GM21423 (cell line): ENCODE data around the gene CTTNBP2.

Source experiments
- ATAC-seq: cut with Tn5 transposase; IDR thresholded peaks from one replicate; pipeline ENCODE4 v1.9.1; 2021; ENCODE audit warnings: mild to moderate bottlenecking, moderate library complexity; ENCODE audit not compliant: unreplicated experiment

The CTTNBP2 gene

GRCh38 chr7:117690147-117690546 is 183.1 kb downstream of the CTTNBP2 start:
- ATAC-seq, result no peak

- ATAC-seq, result no peak
Observed at GRCh38 chr7:117689406-117689805, 183.8 kb downstream of the CTTNBP2 start.

GRCh38 chr7:117688126-117688525 is 185.1 kb downstream of the CTTNBP2 start:
- no peak for ATAC-seq

GRCh38 chr7:117686311-117686935 is 186.8 kb downstream of the CTTNBP2 start:
- no peak for ATAC-seq

- ATAC-seq, result no peak
Observed at GRCh38 chr7:117685795-117686194, 187.4 kb downstream of the CTTNBP2 start.

GRCh38 chr7:117683430-117684175 is 189.6 kb downstream of the CTTNBP2 start:
- ATAC-seq, result no peak

- ATAC-seq, result no peak
Observed at GRCh38 chr7:117682681-117683385, 190.4 kb downstream of the CTTNBP2 start.

- no peak for ATAC-seq
Observed at GRCh38 chr7:117679120-117679519, 194.1 kb downstream of the CTTNBP2 start.

GRCh38 chr7:117675497-117676435 is 197.5 kb downstream of the CTTNBP2 start:
- ATAC-seq, result no peak

GRCh38 chr7:117674617-117675016 is 198.6 kb downstream of the CTTNBP2 start:
- no peak for ATAC-seq

- ATAC-seq, result peak; percentile 62
Observed at GRCh38 chr7:117673839-117674238, 199.4 kb downstream of the CTTNBP2 start.

- no peak for ATAC-seq
Observed at GRCh38 chr7:117673367-117673766, 199.9 kb downstream of the CTTNBP2 start.

GRCh38 chr7:117672453-117672852 is 200.8 kb downstream of the CTTNBP2 start:
- no peak for ATAC-seq

GRCh38 chr7:117669818-117670217 is 203.4 kb downstream of the CTTNBP2 start:
- no peak for ATAC-seq

- ATAC-seq, result no peak
Observed at GRCh38 chr7:117667456-117667855, 205.8 kb downstream of the CTTNBP2 start.

GRCh38 chr7:117666689-117667088 is 206.6 kb downstream of the CTTNBP2 start:
- no peak for ATAC-seq

GRCh38 chr7:117666031-117666430 is 207.2 kb downstream of the CTTNBP2 start:
- no peak for ATAC-seq

GRCh38 chr7:117665368-117665767 is 207.9 kb downstream of the CTTNBP2 start:
- ATAC-seq, result no peak

- no peak for ATAC-seq
Observed at GRCh38 chr7:117664047-117664446, 209.2 kb downstream of the CTTNBP2 start.

GRCh38 chr7:117661328-117661727 is 211.9 kb downstream of the CTTNBP2 start:
- ATAC-seq, result no peak
